Duodenal mucosa (tissue), 2 donors: ENCODE results near the gene LSM7.
"Not testable (repeated sequence)": the region's sequence is repeated elsewhere in the genome, so short reads cannot be mapped to it uniquely, and the experiment has no call there.

Experiments
- H3K27ac ChIP-seq: one replicate; pipeline ENCODE4 v1.7.0; 2013; ENCODE audit warnings: low read depth, low read length
- H3K27me3 ChIP-seq, 2 donors: one replicate each; pipeline ENCODE4 v1.7.0; 2013; ENCODE audit warnings: low read length in 2 of 2, control low read depth in 1 of 2; ENCODE audit not compliant: insufficient read depth in 2 of 2, control insufficient read depth in 1 of 2
- H3K36me3 ChIP-seq, 2 donors: one replicate each; pipeline ENCODE4 v1.7.0; 2013; ENCODE audit warnings: low read length in 2 of 2, control low read depth in 1 of 2; ENCODE audit not compliant: insufficient read depth in 2 of 2, control insufficient read depth in 1 of 2
- H3K4me1 ChIP-seq, 2 donors: one replicate each; pipeline ENCODE4 v1.7.0; 2013; ENCODE audit warnings: low read length in 2 of 2, control low read depth in 1 of 2; ENCODE audit not compliant: insufficient read depth in 2 of 2, control insufficient read depth in 1 of 2
- H3K4me3 ChIP-seq, 2 donors: one replicate each; pipeline ENCODE4 v1.7.0; 2013; ENCODE audit warnings: low read length in 2 of 2, low read depth in 1 of 2
- H3K9ac ChIP-seq, 2 donors: one replicate each; pipeline ENCODE4 v1.7.0; 2013; ENCODE audit warnings: low read length in 2 of 2, low read depth in 1 of 2
- H3K9me3 ChIP-seq, 2 donors: one replicate each; pipeline ENCODE4 v1.7.0; 2013; ENCODE audit warnings: low read length in 2 of 2, control low read depth in 1 of 2; ENCODE audit not compliant: control insufficient read depth in 1 of 2

LSM7 gene

DNA sequence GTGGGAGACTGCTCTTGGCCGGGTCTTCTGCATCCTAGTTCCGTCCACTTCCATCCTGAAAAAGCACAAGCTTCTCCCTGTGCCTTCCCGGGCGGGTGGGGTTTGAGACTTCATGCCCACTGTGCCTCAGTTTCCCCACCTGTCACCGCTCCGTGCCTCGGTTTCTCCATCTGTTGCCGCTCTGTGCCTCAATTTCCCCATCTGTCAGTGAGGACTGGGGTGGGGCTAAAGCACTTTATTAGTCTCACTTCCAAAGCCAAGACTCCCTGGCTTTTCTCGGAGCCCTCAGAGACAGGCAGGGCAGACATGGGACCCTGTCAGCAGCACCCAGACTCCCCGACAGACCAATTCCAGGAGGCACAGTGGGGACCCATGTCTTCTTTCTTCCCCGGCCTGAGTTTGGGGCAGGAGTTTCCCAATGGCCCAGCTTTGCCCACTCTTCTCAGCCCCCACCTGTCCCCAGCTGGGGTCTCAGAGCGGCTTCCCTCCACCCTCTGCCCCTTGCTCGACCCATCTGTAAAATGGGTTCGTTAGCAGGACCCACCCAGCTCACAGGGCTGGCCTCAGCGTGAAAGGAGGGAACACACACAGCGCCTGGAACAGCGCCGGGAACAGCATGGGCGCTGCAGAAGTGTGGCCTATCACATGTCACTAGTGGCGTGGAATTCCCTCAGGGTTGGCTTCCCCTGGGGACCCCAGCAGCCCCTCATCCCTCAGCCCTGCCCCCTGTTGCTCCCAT, 41.8 kb downstream of the LSM7 start:
- H3K27ac ChIP-seq, result no peak overlapping the region
- H3K9ac ChIP-seq, result no peak overlapping the region
- H3K4me1 ChIP-seq, result peaks cover 0 to 15% of the 10 kb centered on the region in 2 donors
- H3K9me3 ChIP-seq, result no peaks in the 10 kb centered on the region
- H3K36me3 ChIP-seq, result no peaks in the 10 kb centered on the region
- peaks cover 41 to 52% of the 10 kb centered on the region in 2 donors for H3K27me3 ChIP-seq
- H3K4me3 ChIP-seq, result no peak overlapping the region

DNA sequence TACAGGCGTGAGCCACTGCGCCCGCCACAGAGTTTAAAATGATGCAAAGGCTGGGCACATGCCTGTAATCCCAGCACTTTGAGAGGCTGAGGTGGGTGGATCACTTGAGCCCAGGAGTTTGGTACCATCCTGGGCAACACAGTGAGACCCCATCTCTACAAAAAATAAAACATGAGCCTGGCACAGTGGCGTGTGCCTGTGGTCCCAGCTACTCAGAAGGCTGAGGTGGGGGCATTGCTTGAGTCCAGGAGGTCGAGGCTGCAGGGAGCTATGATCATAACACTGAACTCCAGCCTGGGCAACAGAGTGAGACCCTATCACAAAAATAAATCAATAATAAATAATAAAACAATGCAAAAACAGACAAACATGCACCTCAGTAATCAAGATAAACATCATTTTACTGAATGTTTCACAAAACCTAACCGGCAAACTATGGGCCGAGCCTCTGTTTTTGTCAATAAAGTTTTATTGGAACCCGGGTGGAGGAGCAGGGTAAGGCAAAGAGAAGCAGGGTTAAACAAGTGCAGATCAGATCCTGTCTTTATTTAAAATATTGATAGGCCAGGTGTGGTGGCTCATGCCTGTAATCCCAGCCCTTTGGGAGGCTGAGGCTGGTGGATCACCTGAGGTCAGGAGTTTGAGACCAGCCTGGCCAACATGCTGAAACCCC, 44.4 kb downstream of the LSM7 start:
- Histone ChIP-seq H3K27ac (no peak overlapping the region), H3K9ac (no peak overlapping the region), H3K4me1 (no peaks in the 10 kb centered on the region), H3K9me3 (no peaks in the 10 kb centered on the region), H3K27me3 (peaks cover 17 to 26% of the 10 kb centered on the region in 2 donors), H3K4me3 (no peak overlapping the region), H3K36me3 (no peaks in the 10 kb centered on the region)

DNA sequence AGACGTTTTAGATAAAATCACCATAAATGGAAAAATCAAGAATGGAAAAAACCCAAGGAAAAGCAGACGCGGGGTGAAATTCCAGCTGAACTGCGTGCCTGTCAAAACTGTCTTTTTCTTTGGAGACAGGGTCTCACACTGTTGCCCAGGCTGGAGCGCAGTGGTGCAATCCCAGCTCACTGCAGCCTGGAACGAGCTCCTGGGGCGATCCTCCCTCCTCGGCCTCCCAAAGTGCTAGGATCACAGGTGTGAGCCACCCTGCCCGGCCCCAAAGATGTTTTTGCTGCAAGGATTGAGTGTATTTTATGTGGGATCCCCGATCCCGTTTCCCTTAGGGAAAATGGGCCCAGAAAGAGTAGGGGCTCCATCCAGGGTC, 45.5 kb downstream of the LSM7 start:
- peaks cover 5 to 15% of the 10 kb centered on the region in 2 donors for H3K27me3 ChIP-seq
- H3K27ac ChIP-seq, result no peak overlapping the region
- no peak overlapping the region for H3K9ac ChIP-seq
- H3K4me3 ChIP-seq, result peak overlapping the region in 1 of 2 donors; percentile 52
- H3K9me3 ChIP-seq, result no peaks in the 10 kb centered on the region
- H3K4me1 ChIP-seq, result no peaks in the 10 kb centered on the region
- no peaks in the 10 kb centered on the region for H3K36me3 ChIP-seq

DNA sequence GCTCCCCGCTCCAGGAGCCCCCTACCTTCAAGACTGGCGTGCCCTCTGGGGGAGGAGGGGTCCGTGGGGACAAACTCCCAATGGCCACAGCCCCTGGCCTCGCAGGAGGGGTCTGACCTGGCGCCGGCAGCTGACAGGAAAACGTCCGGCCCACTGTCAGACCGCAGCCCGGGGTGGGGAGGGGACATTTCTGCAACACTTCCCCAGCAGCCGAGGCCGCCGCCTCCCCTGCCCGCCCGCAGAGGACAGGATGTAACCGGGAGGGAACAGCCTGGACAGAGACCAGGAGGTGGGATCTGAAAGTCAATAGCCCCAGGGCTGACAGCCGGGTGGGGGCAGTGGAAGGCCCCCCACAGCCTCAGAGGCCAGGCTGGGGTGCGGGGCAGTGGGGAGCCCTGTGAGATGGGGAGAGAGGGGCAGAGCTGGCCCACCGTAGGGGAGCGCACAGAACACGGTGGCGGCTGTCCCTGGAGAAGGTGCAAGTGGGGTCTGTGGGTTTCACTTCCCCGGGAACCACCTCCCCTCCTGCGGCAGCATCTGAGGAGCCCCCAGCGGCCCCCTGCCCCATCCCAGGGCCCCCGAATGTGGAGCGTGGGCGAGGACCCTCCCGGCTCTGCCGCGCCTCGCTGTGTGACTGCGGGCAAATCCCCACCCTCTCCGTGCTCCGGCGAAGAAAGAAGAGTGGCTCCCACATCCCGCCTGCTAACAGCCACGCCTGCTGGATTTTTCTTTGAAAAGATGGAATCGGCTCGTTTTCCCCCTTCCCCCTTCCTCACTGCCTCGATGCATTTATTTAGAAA, 46.1 kb downstream of the LSM7 start, which contains the start of gene PEAK3:
TSS of gene PEAK3 (minus strand) at position 114 of the 800 bp plus-strand sequence. CDS start 1,244 bp downstream, outside the sequence.
- Histone ChIP-seq H3K4me3 (peak within 1 kb of the TSS; percentile 50 to 56), H3K27me3 (peaks cover 0 to 9% of the 10 kb centered on the region in 2 donors), H3K9ac (peak within 1 kb of the TSS in 1 of 2 donors; percentile 18), H3K36me3 (no peaks in the 10 kb centered on the region), H3K27ac (peak within 1 kb of the TSS; percentile 32), H3K4me1 (no peaks in the 10 kb centered on the region), H3K9me3 (no peaks in the 10 kb centered on the region)

DNA sequence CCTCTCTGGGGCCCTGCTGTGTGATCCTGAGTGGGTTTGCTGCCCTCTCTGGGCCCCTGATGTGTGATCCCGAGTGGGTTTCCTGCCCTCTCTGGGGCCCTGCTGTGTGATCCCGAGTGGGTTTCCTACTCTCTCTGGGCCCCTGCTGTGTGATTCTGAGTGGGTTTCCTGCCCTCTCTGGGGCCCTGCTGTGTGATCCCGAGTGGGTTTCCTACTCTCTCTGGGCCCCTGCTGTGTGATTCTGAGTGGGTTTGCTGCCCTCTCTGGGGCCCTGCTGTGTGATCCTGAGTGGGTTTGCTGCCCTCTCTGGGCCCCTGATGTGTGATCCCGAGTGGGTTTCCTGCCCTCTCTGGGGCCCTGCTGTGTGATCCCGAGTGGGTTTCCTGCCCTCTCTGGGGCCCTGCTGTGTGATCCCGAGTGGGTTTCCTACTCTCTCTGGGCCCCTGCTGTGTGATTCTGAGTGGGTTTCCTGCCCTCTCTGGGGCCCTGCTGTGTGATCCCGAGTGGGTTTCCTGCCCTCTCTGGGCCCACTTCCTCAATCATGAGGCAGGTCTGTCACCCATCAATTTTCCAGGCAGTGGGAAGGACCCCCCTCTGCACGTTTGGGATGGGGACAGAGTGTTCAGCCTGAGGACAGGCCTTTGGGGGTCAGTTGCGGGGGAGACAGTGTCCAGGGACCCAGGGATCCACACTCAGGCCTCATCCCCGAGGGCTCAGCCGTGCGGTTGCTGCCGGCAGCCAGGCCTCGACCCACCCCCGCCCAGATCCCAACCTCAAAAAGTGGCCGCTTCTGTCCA, 46.9 kb downstream of the LSM7 start:
- Histone ChIP-seq H3K27ac (peak overlapping the region; percentile 32), H3K4me3 (peak overlapping the region; percentile 50 to 56), H3K9ac (peak overlapping the region in 1 of 2 donors; percentile 18)
- H3K36me3 ChIP-seq, H3K4me1 ChIP-seq, H3K9me3 ChIP-seq, H3K27me3 ChIP-seq: not testable (repeated sequence)

- Histone ChIP-seq H3K27ac (no peak overlapping the region), H3K9ac (no peak overlapping the region), H3K36me3 (no peaks in the 10 kb centered on the region), H3K27me3 (peaks cover 0 to 7% of the 10 kb centered on the region in 2 donors), H3K4me1 (peaks cover 5 to 6% of the 10 kb centered on the region in 2 donors), H3K4me3 (no peak overlapping the region), H3K9me3 (no peaks in the 10 kb centered on the region)
Measured at GRCh38 chr19:2280633-2281264, 47.6 kb downstream of the LSM7 start.

DNA sequence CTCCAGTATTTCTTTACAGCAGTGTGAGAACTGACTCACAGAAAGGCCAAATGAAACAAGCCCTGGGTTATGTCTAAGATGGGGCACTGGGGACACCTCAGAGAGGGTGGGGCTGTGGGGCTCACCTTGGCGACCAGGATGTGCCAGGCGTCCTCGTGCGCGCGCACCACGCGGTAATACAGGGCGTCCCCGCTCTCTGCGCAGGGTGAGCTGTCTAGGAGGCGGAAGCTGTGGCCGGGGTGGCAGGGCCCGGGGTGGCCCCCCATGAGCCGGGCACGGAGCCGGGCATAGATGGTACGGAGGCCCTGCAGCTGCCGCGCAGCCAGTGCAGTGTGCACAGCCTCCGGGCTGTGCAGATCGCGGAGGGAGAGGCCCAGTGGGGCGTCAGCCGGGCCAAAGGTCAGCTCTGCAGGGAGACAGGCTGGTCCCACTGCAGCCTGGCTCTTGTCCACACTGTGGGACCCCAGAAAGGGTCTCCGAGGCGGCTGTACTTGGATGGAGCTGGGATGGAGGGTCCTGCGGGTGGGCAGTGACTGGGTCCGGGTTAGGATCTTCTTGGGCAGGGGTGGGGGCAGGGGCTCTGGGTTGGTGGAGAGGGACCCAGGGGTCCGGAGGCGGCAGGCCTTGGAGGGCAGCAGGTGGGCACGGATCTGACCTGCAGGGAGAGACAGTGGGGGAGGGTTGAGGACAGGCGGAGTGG, 49.8 kb downstream of the LSM7 start:
- Histone ChIP-seq H3K9me3 (no peaks in the 10 kb centered on the region), H3K4me3 (peak overlapping the region; percentile 8 to 43), H3K4me1 (peaks cover 20 to 21% of the 10 kb centered on the region in 2 donors), H3K36me3 (peaks cover 0 to 4% of the 10 kb centered on the region in 2 donors), H3K27me3 (peaks cover 0 to 3% of the 10 kb centered on the region in 2 donors), H3K27ac (no peak overlapping the region), H3K9ac (no peak overlapping the region)

- Histone ChIP-seq H3K27ac (no peak overlapping the region), H3K4me3 (no peak overlapping the region), H3K4me1 (peaks cover 28 to 32% of the 10 kb centered on the region in 2 donors), H3K27me3 (peaks cover 0 to under 1% of the 10 kb centered on the region in 2 donors), H3K9me3 (no peaks in the 10 kb centered on the region), H3K36me3 (peaks cover 0 to 12% of the 10 kb centered on the region in 2 donors), H3K9ac (no peak overlapping the region)
Measured at GRCh38 chr19:2277138-2277537, 51.2 kb downstream of the LSM7 start.
